VCaP (cell line): ENCODE data around the gene ABHD4.
A peak's percentile ranks its signal among the peaks of the same experiment; 100 is the strongest.

ENCODE experiments used
- H3K27ac ChIP-seq: fragments of 450-650 bp; 2 replicates; pipeline ENCODE4 v1.5.1; 2017
- CTCF ChIP-seq: fragments of 450-650 bp; conservative IDR thresholded peaks from 2 replicates; pipeline ENCODE4 v1.5.1; 2017; ENCODE audit warnings: mild to moderate bottlenecking, moderate library complexity

ABHD4 gene

DNA sequence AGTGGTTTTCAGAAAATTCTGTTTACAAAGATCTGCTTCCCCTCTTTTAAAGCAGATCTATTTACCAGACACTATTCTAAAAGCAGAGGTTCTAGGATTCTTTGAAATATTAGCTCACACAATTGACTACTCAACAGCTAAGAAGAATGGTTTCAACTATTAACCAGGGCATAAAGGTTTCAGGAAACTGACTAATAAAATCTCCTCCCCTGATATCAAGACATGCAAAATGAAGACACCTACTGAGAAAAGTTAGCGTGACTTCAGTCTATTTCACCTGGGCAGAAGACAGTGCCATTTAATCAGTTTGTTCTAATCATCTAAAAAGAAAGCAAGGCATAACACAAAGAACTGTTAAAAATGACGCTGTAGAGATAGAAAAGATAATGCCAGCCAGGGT is 31.3 kb upstream of the ABHD4 start:
- no peak overlapping the region for H3K27ac ChIP-seq
- no peak for TF ChIP-seq CTCF

GRCh38 chr14:22567437-22567836 is 30.7 kb upstream of the ABHD4 start:
- no peak for TF ChIP-seq CTCF
- H3K27ac ChIP-seq = no peak overlapping the region

- no peak overlapping the region for H3K27ac ChIP-seq
- no peak for TF ChIP-seq CTCF
Measured at GRCh38 chr14:22569106-22569736, 28.9 kb upstream of the ABHD4 start.

GRCh38 chr14:22569737-22570131 is 28.4 kb upstream of the ABHD4 start:
- no peak for TF ChIP-seq CTCF
- no peak overlapping the region for H3K27ac ChIP-seq

DNA sequence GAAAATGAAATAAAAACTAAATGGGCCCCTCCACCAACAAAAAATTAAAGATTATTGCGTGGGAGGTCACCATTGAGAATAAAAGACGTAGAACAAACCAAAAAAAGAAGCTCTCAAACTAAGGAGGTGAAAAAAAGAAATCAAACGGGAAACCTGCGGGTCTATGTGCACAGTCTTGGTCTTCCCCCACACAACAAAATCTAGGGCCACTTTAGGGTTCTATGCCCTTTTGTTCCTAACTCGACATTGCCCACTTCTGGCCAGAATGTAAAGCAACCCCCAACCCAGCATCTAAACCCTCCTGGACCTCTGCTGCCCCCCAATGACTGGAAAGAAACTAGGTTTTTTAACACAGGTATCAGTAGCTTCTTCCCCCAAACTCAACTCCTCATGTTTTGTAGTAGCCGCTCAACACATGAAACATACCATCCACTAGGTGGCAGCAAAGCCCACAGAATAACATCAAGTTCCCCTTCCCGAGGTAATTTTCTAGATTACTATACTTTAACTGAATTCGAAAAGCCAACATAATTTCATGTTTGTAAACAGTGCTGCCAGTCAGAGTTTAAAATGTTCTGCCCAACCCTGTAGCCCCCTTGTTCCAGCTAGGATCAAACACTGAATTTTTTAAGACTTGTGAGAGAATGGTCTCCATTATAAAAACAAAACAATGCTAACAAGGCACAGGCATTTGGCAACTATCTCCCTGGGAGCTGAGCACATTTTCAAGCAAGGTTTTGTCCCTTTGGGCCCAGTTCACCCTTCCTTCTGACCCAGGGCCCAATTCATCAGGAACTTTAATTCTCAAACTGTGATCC is 27.8 kb upstream of the ABHD4 start:
- peak overlapping the region; percentile 32; the same call in 1 of the 2 replicates for H3K27ac ChIP-seq
- peak; percentile 78 for TF ChIP-seq CTCF

- TF ChIP-seq CTCF = no peak
- no peak overlapping the region for H3K27ac ChIP-seq
Measured at GRCh38 chr14:22572562-22573058, 25.5 kb upstream of the ABHD4 start.

DNA sequence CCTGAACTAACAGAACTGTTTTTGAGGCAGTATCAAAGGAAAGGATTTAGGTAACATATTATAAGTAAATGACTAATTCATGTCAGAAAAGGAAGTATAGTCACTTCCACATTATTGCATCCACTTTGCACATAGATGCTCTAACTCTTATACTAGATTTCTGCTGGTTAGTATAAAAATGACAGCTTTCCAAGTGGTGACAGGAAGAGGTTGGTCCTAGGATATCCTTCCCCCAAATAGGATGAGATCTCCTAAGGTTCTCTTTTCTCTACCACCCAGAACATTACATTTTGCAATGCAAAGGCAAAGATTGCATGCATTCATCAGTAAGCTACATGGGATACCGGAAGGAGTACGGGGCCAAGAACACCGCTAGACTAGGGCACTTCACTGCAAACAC is 24.3 kb upstream of the ABHD4 start:
- H3K27ac ChIP-seq = no peak overlapping the region
- no peak for TF ChIP-seq CTCF
